Epithelial cell of esophagus (primary cell): Measurements from ENCODE around the gene TTC1.

Experiments
- DNase-seq: peaks from one replicate; pipeline ENCODE4 v3.0.0; 2010; ENCODE audit warnings: low read depth
- H3K4me3 ChIP-seq: 2 replicates; pipeline ENCODE4 v1.5.1; 2011; ENCODE audit warnings: mild to moderate bottlenecking, low read length, control low read depth
- CTCF ChIP-seq: IDR thresholded peaks from 2 replicates; pipeline ENCODE4 v1.5.1; 2011; ENCODE audit warnings: low read depth, mild to moderate bottlenecking, low read length, control low read depth, inconsistent platforms; ENCODE audit not compliant: insufficient read depth; ENCODE audit errors: missing control alignments

Gene TTC1

GRCh38 chr5:160040471-160040835 is 31.5 kb downstream of the TTC1 start:
- H3K4me3 ChIP-seq, result no peak overlapping the region
- DNase-seq, result no peak
- TF ChIP-seq CTCF, result no peak

- no peak for DNase-seq
- no peak for TF ChIP-seq CTCF
- no peak overlapping the region for H3K4me3 ChIP-seq
Observed at GRCh38 chr5:160042671-160043070, 33.7 kb downstream of the TTC1 start.

GRCh38 chr5:160044391-160044804 is 35.5 kb downstream of the TTC1 start:
- H3K4me3 ChIP-seq, result no peak overlapping the region
- no peak for TF ChIP-seq CTCF
- peak; percentile 5 for DNase-seq

GRCh38 chr5:160044967-160045366 is 36.0 kb downstream of the TTC1 start:
- no peak overlapping the region for H3K4me3 ChIP-seq
- DNase-seq, result no peak
- no peak for TF ChIP-seq CTCF

GRCh38 chr5:160047423-160047822 is 38.5 kb downstream of the TTC1 start:
- no peak overlapping the region for H3K4me3 ChIP-seq
- TF ChIP-seq CTCF, result no peak
- DNase-seq, result no peak

GRCh38 chr5:160048131-160048530 is 39.2 kb downstream of the TTC1 start:
- DNase-seq, result no peak
- TF ChIP-seq CTCF, result no peak
- no peak overlapping the region for H3K4me3 ChIP-seq

GRCh38 chr5:160049099-160049498 is 40.2 kb downstream of the TTC1 start:
- no peak for DNase-seq
- no peak for TF ChIP-seq CTCF
- no peak overlapping the region for H3K4me3 ChIP-seq
